RWPE2 (cell line): ENCODE measurements around the gene RAG1.

ENCODE experiments used
- ATAC-seq: fragments of 200-7000 bp; cut with Tn5 transposase; 3 replicates; pipeline ENCODE4 v1.9.1; 2021; ENCODE audit warnings: low read depth
- DNase-seq: peaks from one replicate; pipeline ENCODE4 v3.0.0-alpha.2; 2020; ENCODE audit warnings: low spot score
- H3K27ac ChIP-seq: fragments of 450-650 bp; 2 replicates; pipeline ENCODE4 v1.5.1; 2017; ENCODE audit warnings: mild to moderate bottlenecking; ENCODE audit not compliant: poor library complexity, severe bottlenecking
- H3K27me3 ChIP-seq: fragments of 250-450 bp; sonication (Bioruptor Pico); 2 replicates; pipeline ENCODE4 v1.5.1; 2021; ENCODE audit warnings: mild to moderate bottlenecking, moderate library complexity; ENCODE audit not compliant: insufficient read depth, poor library complexity, severe bottlenecking
- H3K36me3 ChIP-seq: fragments of 250-450 bp; sonication (Bioruptor Pico); 2 replicates; pipeline ENCODE4 v1.5.1; 2020; ENCODE audit warnings: low read depth, mild to moderate bottlenecking, moderate library complexity
- H3K4me1 ChIP-seq: fragments of 250-450 bp; sonication (Bioruptor Pico); 2 replicates; pipeline ENCODE4 v1.5.1; 2021; ENCODE audit warnings: mild to moderate bottlenecking, moderate library complexity; ENCODE audit not compliant: insufficient read depth, poor library complexity, severe bottlenecking
- H3K4me3 ChIP-seq: fragments of 250-450 bp; sonication (Bioruptor Pico); 2 replicates; pipeline ENCODE4 v1.5.1; 2021; ENCODE audit warnings: mild to moderate bottlenecking, moderate library complexity; ENCODE audit not compliant: severe bottlenecking
- H3K9me3 ChIP-seq: fragments of 250-450 bp; sonication (Bioruptor Pico); 2 replicates; pipeline ENCODE4 v1.5.1; 2021; ENCODE audit warnings: mild to moderate bottlenecking, moderate library complexity; ENCODE audit not compliant: severe bottlenecking
- TF ChIP-seq, protein P1 (sequence below): fragments of 450-650 bp; IDR thresholded peaks from one replicate; pipeline ENCODE4 v1.5.1; 2017; ENCODE audit warnings: mild to moderate bottlenecking, moderate library complexity; ENCODE audit not compliant: poor library complexity, severe bottlenecking

RAG1 gene

DNA sequence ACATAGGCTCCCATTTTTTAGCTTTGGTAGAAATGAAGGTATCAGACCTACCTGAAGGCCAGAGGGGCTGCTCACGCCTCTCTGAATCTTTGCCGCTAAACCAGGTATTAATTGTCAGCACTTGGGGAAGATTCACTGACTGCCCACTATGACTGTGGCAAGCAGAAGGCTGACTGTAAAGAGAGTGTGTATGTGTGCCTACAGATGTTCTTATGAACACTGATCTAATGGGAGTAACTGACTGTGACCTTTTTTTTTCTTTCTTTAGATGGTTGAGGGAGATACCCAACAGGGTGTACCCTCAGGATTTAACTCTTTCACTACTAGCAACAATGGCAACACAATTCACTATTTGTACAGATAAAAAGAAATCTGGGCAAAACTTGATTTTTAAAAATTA lies 30.2 kb downstream of the RAG1 start, which contains the start of gene RAG2:
Gene RAG2 (minus strand): TSS at position 186 of the 400 bp plus-strand sequence. CDS start 4,068 bp downstream, outside the sequence.
- no peak within 1 kb of the TSS for H3K4me3 ChIP-seq
- no peaks in the 10 kb centered on the region for H3K27me3 ChIP-seq
- H3K4me1 ChIP-seq = no peaks in the 10 kb centered on the region
- DNase-seq = no peak
- no peaks in the 10 kb centered on the region for H3K9me3 ChIP-seq
- ATAC-seq = no peak
- TF ChIP-seq, protein P1, sequence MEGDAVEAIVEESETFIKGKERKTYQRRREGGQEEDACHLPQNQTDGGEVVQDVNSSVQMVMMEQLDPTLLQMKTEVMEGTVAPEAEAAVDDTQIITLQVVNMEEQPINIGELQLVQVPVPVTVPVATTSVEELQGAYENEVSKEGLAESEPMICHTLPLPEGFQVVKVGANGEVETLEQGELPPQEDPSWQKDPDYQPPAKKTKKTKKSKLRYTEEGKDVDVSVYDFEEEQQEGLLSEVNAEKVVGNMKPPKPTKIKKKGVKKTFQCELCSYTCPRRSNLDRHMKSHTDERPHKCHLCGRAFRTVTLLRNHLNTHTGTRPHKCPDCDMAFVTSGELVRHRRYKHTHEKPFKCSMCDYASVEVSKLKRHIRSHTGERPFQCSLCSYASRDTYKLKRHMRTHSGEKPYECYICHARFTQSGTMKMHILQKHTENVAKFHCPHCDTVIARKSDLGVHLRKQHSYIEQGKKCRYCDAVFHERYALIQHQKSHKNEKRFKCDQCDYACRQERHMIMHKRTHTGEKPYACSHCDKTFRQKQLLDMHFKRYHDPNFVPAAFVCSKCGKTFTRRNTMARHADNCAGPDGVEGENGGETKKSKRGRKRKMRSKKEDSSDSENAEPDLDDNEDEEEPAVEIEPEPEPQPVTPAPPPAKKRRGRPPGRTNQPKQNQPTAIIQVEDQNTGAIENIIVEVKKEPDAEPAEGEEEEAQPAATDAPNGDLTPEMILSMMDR = no peak
- H3K27ac ChIP-seq = no peak within 1 kb of the TSS
- no peaks in the 10 kb centered on the region for H3K36me3 ChIP-seq

GRCh38 chr11:36600180-36600579 lies 32.4 kb downstream of the RAG1 start:
- DNase-seq = no peak
- H3K4me1 ChIP-seq = no peaks in the 10 kb centered on the region
- no peak overlapping the region for H3K27ac ChIP-seq

GRCh38 chr11:36601155-36601554 lies 33.3 kb downstream of the RAG1 start:
- DNase-seq (no peak), ATAC-seq (no peak)
- Histone ChIP-seq H3K36me3 (no peaks in the 10 kb centered on the region), H3K27ac (no peak overlapping the region), H3K4me3 (no peak overlapping the region), H3K9me3 (no peaks in the 10 kb centered on the region), H3K27me3 (no peaks in the 10 kb centered on the region), H3K4me1 (no peaks in the 10 kb centered on the region)
- TF ChIP-seq, protein P1 = no peak

More at GRCh38 chr11:36600180-36600579, 32.4 kb downstream of the RAG1 start:
- H3K9me3 ChIP-seq = no peaks in the 10 kb centered on the region
- no peak overlapping the region for H3K4me3 ChIP-seq
- no peaks in the 10 kb centered on the region for H3K27me3 ChIP-seq
- TF ChIP-seq, protein P1 = no peak
- no peak for ATAC-seq
- no peaks in the 10 kb centered on the region for H3K36me3 ChIP-seq

DNA sequence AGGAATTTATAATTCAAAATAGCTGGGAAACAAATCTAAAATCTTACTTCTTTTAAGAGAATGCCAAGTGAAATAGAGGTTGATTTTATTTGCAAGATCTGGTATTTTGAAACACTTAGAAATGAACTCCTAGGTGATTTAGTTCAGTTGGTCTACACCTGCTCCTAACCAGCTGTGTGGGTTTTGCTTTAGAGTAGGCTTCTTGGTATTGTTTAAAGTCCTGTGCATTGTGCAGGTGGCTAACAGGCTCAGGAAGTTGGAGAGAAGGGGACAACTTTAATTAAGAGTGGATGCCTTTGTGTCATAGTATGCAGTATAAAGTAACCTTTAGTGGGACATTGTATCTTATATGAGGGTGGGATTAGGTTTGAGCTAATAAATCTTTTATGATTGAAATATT lies 34.3 kb downstream of the RAG1 start:
- ATAC-seq = no peak
- Histone ChIP-seq H3K36me3 (no peaks in the 10 kb centered on the region), H3K27ac (no peak overlapping the region)

More for the DNA sequence above, 34.3 kb downstream of the RAG1 start:
- H3K27me3 ChIP-seq = no peaks in the 10 kb centered on the region
- H3K4me3 ChIP-seq = no peak overlapping the region
- TF ChIP-seq, protein P1 = no peak
- H3K9me3 ChIP-seq = no peaks in the 10 kb centered on the region
- DNase-seq = no peak
- H3K4me1 ChIP-seq = no peaks in the 10 kb centered on the region
